H9 (cell line): ENCODE measurements around the gene CHMP1A. TPM values are rescaled to one million over a fixed set of nuclear protein-coding genes. Genes with fewer than 3 reads are reported as not detected.

Source experiments
- DNase-seq: peaks from one replicate; pipeline ENCODE4 v3.0.0-alpha.2; 2017
- H2AFZ ChIP-seq: one replicate; pipeline ENCODE4 v1.6.1; 2013; ENCODE audit warnings: mild to moderate bottlenecking, low read length, control low read depth, moderate library complexity
- H2AK5ac ChIP-seq: 2 replicates; pipeline ENCODE4 v1.6.1; 2013; ENCODE audit warnings: low read length, control low read depth, mixed read lengths; ENCODE audit not compliant: insufficient read length
- H2BK120ac ChIP-seq: one replicate; pipeline ENCODE4 v1.6.1; 2013; ENCODE audit warnings: low read depth, mild to moderate bottlenecking, low read length, control low read depth, inconsistent platforms; ENCODE audit not compliant: poor library complexity, severe bottlenecking
- H2BK12ac ChIP-seq: 2 replicates; pipeline ENCODE4 v1.6.1; 2013; ENCODE audit warnings: low read length, control low read depth, mixed read lengths, low read depth; ENCODE audit not compliant: insufficient read length
- H2BK15ac ChIP-seq: 2 replicates; pipeline ENCODE4 v1.6.1; 2013; ENCODE audit warnings: low read depth, low read length, control low read depth
- H2BK20ac ChIP-seq: one replicate; pipeline ENCODE4 v1.6.1; 2013; ENCODE audit warnings: low read depth, mild to moderate bottlenecking, low read length, control low read depth, inconsistent platforms; ENCODE audit not compliant: poor library complexity, severe bottlenecking
- H2BK5ac ChIP-seq: 2 replicates; pipeline ENCODE4 v1.6.1; 2013; ENCODE audit warnings: low read length, control low read depth, mixed read lengths; ENCODE audit not compliant: insufficient read length
- H3K14ac ChIP-seq: 2 replicates; pipeline ENCODE4 v1.6.1; 2013; ENCODE audit warnings: low read length, control low read depth; ENCODE audit not compliant: insufficient read depth
- H3K18ac ChIP-seq: 2 replicates; pipeline ENCODE4 v1.6.1; 2013; ENCODE audit warnings: low read depth, mild to moderate bottlenecking, mixed read lengths, low read length, control low read depth; ENCODE audit not compliant: insufficient read length
- H3K23ac ChIP-seq: 2 replicates; pipeline ENCODE4 v1.6.1; 2013; ENCODE audit warnings: low read length, control low read depth, mixed read lengths, low read depth; ENCODE audit not compliant: insufficient read length
- H3K23me2 ChIP-seq: 2 replicates; pipeline ENCODE4 v1.6.1; 2013; ENCODE audit warnings: low read depth, mild to moderate bottlenecking, mixed read lengths, low read length, control low read depth; ENCODE audit not compliant: insufficient read length, poor library complexity, severe bottlenecking
- H3K27ac ChIP-seq: 2 replicates; pipeline ENCODE4 v1.5.1; 2013; ENCODE audit warnings: low read length, control low read depth, mixed read lengths, low read depth; ENCODE audit not compliant: insufficient read length
- H3K27me3 ChIP-seq: 2 replicates; pipeline ENCODE4 v1.6.1; 2013; ENCODE audit warnings: low read length, control low read depth, inconsistent platforms; ENCODE audit not compliant: insufficient read depth
- H3K4ac ChIP-seq: 2 replicates; pipeline ENCODE4 v1.6.1; 2013; ENCODE audit warnings: low read depth, mild to moderate bottlenecking, control low read depth, inconsistent platforms, low read length, moderate library complexity
- H3K4me1 ChIP-seq: 2 replicates; pipeline ENCODE4 v1.6.1; 2013; ENCODE audit warnings: low read length, control low read depth, inconsistent platforms; ENCODE audit not compliant: insufficient read depth
- H3K4me2 ChIP-seq: 2 replicates; pipeline ENCODE4 v1.6.1; 2013; ENCODE audit warnings: low read length, control low read depth, mixed read lengths; ENCODE audit not compliant: insufficient read length, insufficient read depth
- H3K56ac ChIP-seq: 2 replicates; pipeline ENCODE4 v1.6.1; 2013; ENCODE audit warnings: low read depth, mild to moderate bottlenecking, mixed read lengths, low read length, control low read depth; ENCODE audit not compliant: insufficient read length
- H3K79me1 ChIP-seq: 2 replicates; pipeline ENCODE4 v1.6.1; 2013; ENCODE audit warnings: low read depth, mild to moderate bottlenecking, moderate library complexity, low read length, control low read depth, inconsistent platforms; ENCODE audit not compliant: insufficient read depth, poor library complexity, severe bottlenecking
- H3K79me2 ChIP-seq: 2 replicates; pipeline ENCODE4 v1.6.1; 2013; ENCODE audit warnings: low read length, control low read depth, inconsistent platforms; ENCODE audit not compliant: insufficient read depth
- H3K9ac ChIP-seq: 2 replicates; pipeline ENCODE4 v1.6.1; 2013; ENCODE audit warnings: low read length, control low read depth, mixed read lengths; ENCODE audit not compliant: insufficient read length; ENCODE audit errors: extremely low read depth
- H3K9me3 ChIP-seq: one replicate; pipeline ENCODE4 v1.6.1; 2013; ENCODE audit warnings: low read depth, low read length, inconsistent platforms; ENCODE audit not compliant: control insufficient read depth
- H3T11ph ChIP-seq: one replicate; pipeline ENCODE4 v1.6.1; 2013; ENCODE audit warnings: mild to moderate bottlenecking, low read length, control low read depth, inconsistent platforms
- H4K20me1 ChIP-seq: one replicate; pipeline ENCODE4 v1.6.1; 2013; ENCODE audit not compliant: control insufficient read depth, insufficient read length, insufficient read depth
- H4K5ac ChIP-seq: 2 replicates; pipeline ENCODE4 v1.6.1; 2013; ENCODE audit warnings: low read depth, mild to moderate bottlenecking, mixed read lengths, low read length, control low read depth; ENCODE audit not compliant: insufficient read length
- H4K8ac ChIP-seq: replicated peaks from 2 replicates; pipeline ENCODE4 v1.6.1; 2013; ENCODE audit warnings: low read length, control low read depth, mixed read lengths, low read depth; ENCODE audit not compliant: insufficient read length
- H4K91ac ChIP-seq: 2 replicates; pipeline ENCODE4 v1.6.1; 2013; ENCODE audit warnings: low read depth, mild to moderate bottlenecking, moderate library complexity, mixed read lengths, low read length, control low read depth; ENCODE audit not compliant: insufficient read length
- H3K27ac Mint-ChIP-seq, 3 experiments: 2 replicates in 2 of 3; 3 replicates in 1 of 3; pipeline ENCODE4 v1.8.0; 2020 to 2021; ENCODE audit warnings: mixed read lengths in 3 of 3, mild to moderate bottlenecking in 1 of 3, moderate library complexity in 1 of 3
- H3K27me3 Mint-ChIP-seq: 2 replicates; pipeline ENCODE4 v1.8.0; 2021; ENCODE audit warnings: low read depth, mild to moderate bottlenecking, moderate library complexity, mixed read lengths
- H3K36me3 Mint-ChIP-seq, 3 experiments: 2 replicates in 2 of 3; 3 replicates in 1 of 3; pipeline ENCODE4 v1.8.0; 2020 to 2021; ENCODE audit warnings: low read depth in 3 of 3, mixed read lengths in 3 of 3; ENCODE audit not compliant: insufficient read depth in 1 of 3
- H3K4me1 Mint-ChIP-seq, 2 experiments: 2 replicates each; pipeline ENCODE4 v1.8.0; 2020; ENCODE audit warnings: mixed read lengths in 2 of 2
- H3K4me3 Mint-ChIP-seq, 2 experiments: 2 replicates in 1 of 2; 3 replicates in 1 of 2; pipeline ENCODE4 v1.8.0; 2020 to 2021; ENCODE audit warnings: mild to moderate bottlenecking in 2 of 2, mixed read lengths in 2 of 2, moderate library complexity in 1 of 2
- H3K9me3 Mint-ChIP-seq, 2 experiments: 2 replicates in 1 of 2; 3 replicates in 1 of 2; pipeline ENCODE4 v1.8.0; 2020; ENCODE audit warnings: mild to moderate bottlenecking in 2 of 2, mixed read lengths in 2 of 2, moderate library complexity in 1 of 2
- CTCF ChIP-seq: fragments of 200-600 bp; sonication (generic); conservative IDR thresholded peaks from 3 replicates; pipeline ENCODE4 v1.8.0; 2021; ENCODE audit warnings: antibody characterized with exemption, mild to moderate bottlenecking
- WGBS: extraction: QIAGEN DNeasy Blood & Tissue Kit; methylation state at CpG from one replicate; pipeline ENCODE4 v1.1.7; 2013; ENCODE audit warnings: missing lambda C conversion rate, low lambda C conversion rate, mixed read lengths; ENCODE audit not compliant: insufficient read length; ENCODE audit errors: extremely low coverage; 5-methylcytosine and 5-hydroxymethylcytosine counted together
- total RNA-seq: library from RNA; stranded (reverse); gene quantifications from 2 replicates; pipeline ENCODE4 v1.2.1, GENCODE V29; 2021

The CHMP1A gene
- total RNA-seq, 1 experiment from 2014 or later: 89.6 TPM

GRCh38 chr16:89701425-89702406, 44.2 kb upstream of the CHMP1A start, which contains the start of gene SPATA2L:
Gene SPATA2L (minus strand): TSS chr16:89701705. CDS start chr16:89701232, 473 bp downstream.
- H3K9ac ChIP-seq: no peak within 1 kb of the TSS
- WGBS: no CpG with 5 or more reads among the region's 97 CpGs
- H3K18ac ChIP-seq: peak within 1 kb of the TSS; percentile 45
- no peak within 1 kb of the TSS for H4K8ac ChIP-seq
- peak; percentile 12; the same call in 1 of the 3 replicates for TF ChIP-seq CTCF
- no peak within 1 kb of the TSS for H3T11ph ChIP-seq
- H2BK15ac ChIP-seq: no peak within 1 kb of the TSS
- no peaks in the 10 kb centered on the region for H3K27me3 ChIP-seq
- H2BK5ac ChIP-seq: no peak within 1 kb of the TSS
- no peaks in the 10 kb centered on the region for H3K9me3 ChIP-seq
- no peak within 1 kb of the TSS for H3K27ac ChIP-seq
- Mint-ChIP-seq H3K9me3 (no peaks in the 10 kb centered on the region), H3K36me3 (peaks cover 4 to 17% (median 10%) of the 10 kb centered on the region in 3 experiments; a peak in 6 of 7 replicates), H3K4me1 (peaks cover 13 to 14% of the 10 kb centered on the region in 2 experiments), H3K27ac (peak within 1 kb of the TSS in 1 of 3 experiments; percentile 64; a peak in 1 of 7 replicates), H3K27me3 (peaks cover 27% of the 10 kb centered on the region), H3K4me3 (peak within 1 kb of the TSS; percentile 76 to 81)
- peak within 1 kb of the TSS; percentile 72 for H3K14ac ChIP-seq
- H3K4me1 ChIP-seq: no peaks in the 10 kb centered on the region
- no peaks in the 10 kb centered on the region for H3K79me2 ChIP-seq
- no peak within 1 kb of the TSS for H2AFZ ChIP-seq
- H4K20me1 ChIP-seq: no peaks in the 10 kb centered on the region
- no peaks in the 10 kb centered on the region for H3K79me1 ChIP-seq
- no peak within 1 kb of the TSS for H3K56ac ChIP-seq
- H3K23me2 ChIP-seq: peaks cover 11% of the 10 kb centered on the region
- H2AK5ac ChIP-seq: no peak within 1 kb of the TSS
- no peak within 1 kb of the TSS for H2BK20ac ChIP-seq
- no peak within 1 kb of the TSS for H4K91ac ChIP-seq
- peak; percentile 98 for DNase-seq
- H3K4me2 ChIP-seq: peak within 1 kb of the TSS; percentile 42
- no peak within 1 kb of the TSS for H3K23ac ChIP-seq
- no peak within 1 kb of the TSS for H2BK12ac ChIP-seq
- no peak within 1 kb of the TSS; the same call in 1 of the 2 replicates for H3K4ac ChIP-seq
- H4K5ac ChIP-seq: no peak within 1 kb of the TSS
- H2BK120ac ChIP-seq: no peak within 1 kb of the TSS
